NCI-H2196 (cell line): Measurements from ENCODE around the gene PRSS50.
A peak's percentile ranks its signal among the peaks of the same experiment; 100 is the strongest.
"Not testable (repeated sequence)": the region's sequence is repeated elsewhere in the genome, so short reads cannot be mapped to it uniquely, and the experiment has no call there.

Experiments
- DNase-seq: peaks from one replicate; lab custom pipeline; 2025; ENCODE audit not compliant: unreplicated experiment; lab: John Stamatoyannopoulos, UW

Gene PRSS50

GRCh38 chr3:46709157-46709654 lies 8.5 kb downstream of the PRSS50 start:
- DNase-seq: no peak

GRCh38 chr3:46708401-46709156 lies 9.1 kb downstream of the PRSS50 start:
- DNase-seq: no peak

- no peak for DNase-seq
Measured at GRCh38 chr3:46707601-46708011, 10.1 kb downstream of the PRSS50 start.

GRCh38 chr3:46706771-46707582 lies 10.7 kb downstream of the PRSS50 start:
- DNase-seq: no peak

- DNase-seq: no peak
Measured at GRCh38 chr3:46705751-46706552, 11.7 kb downstream of the PRSS50 start.

GRCh38 chr3:46705022-46705530 lies 12.6 kb downstream of the PRSS50 start:
- peak; percentile 48 for DNase-seq

- not testable (repeated sequence) for DNase-seq
Measured at GRCh38 chr3:46704346-46704745, 13.3 kb downstream of the PRSS50 start.

- DNase-seq: no peak
Measured at GRCh38 chr3:46703013-46703520, 14.6 kb downstream of the PRSS50 start.

GRCh38 chr3:46702246-46703012 lies 15.2 kb downstream of the PRSS50 start:
- no peak for DNase-seq

- DNase-seq: no peak
Measured at GRCh38 chr3:46701181-46701939, 16.3 kb downstream of the PRSS50 start, which contains the start of gene TMIE. Gene TMIE (plus strand): TSS chr3:46701392. CDS start chr3:46701488, 96 bp downstream.

GRCh38 chr3:46700772-46701171 lies 16.9 kb downstream of the PRSS50 start:
- DNase-seq: peak; percentile 49

GRCh38 chr3:46699676-46700523 lies 17.8 kb downstream of the PRSS50 start:
- DNase-seq: no peak

GRCh38 chr3:46695962-46696894 lies 21.4 kb downstream of the PRSS50 start:
- no peak for DNase-seq

GRCh38 chr3:46695177-46695961 lies 22.3 kb downstream of the PRSS50 start:
- no peak for DNase-seq

- no peak for DNase-seq
Measured at GRCh38 chr3:46694520-46694919, 23.1 kb downstream of the PRSS50 start.

- no peak for DNase-seq
Measured at GRCh38 chr3:46693892-46694226, 23.8 kb downstream of the PRSS50 start.
